Subcutaneous abdominal adipose tissue (tissue), 5 donors: ENCODE measurements around the gene SRSF10.
A peak's percentile ranks its signal among the peaks of the same experiment; 100 is the strongest.
"Not testable (repeated sequence)": the region's sequence is repeated elsewhere in the genome, so short reads cannot be mapped to it uniquely, and the experiment has no call there.

ENCODE experiments used
- H3K27ac ChIP-seq: one replicate; pipeline ENCODE4 v1.7.0; 2013; ENCODE audit warnings: low read depth, mild to moderate bottlenecking, inconsistent platforms, low read length, moderate library complexity
- H3K27me3 ChIP-seq, 5 donors: one replicate each; pipeline ENCODE4 v1.7.0; 2013; ENCODE audit warnings: low read length in 5 of 5, inconsistent platforms in 1 of 5; ENCODE audit not compliant: control insufficient read depth in 5 of 5, insufficient read depth in 4 of 5
- H3K36me3 ChIP-seq, 5 donors: one replicate each; pipeline ENCODE4 v1.7.0; 2013; ENCODE audit warnings: low read length in 5 of 5; ENCODE audit not compliant: control insufficient read depth in 5 of 5, insufficient read depth in 5 of 5
- H3K4me1 ChIP-seq, 5 donors: one replicate each; pipeline ENCODE4 v1.7.0; 2013; ENCODE audit warnings: low read length in 5 of 5, mild to moderate bottlenecking in 3 of 5, moderate library complexity in 1 of 5; ENCODE audit not compliant: control insufficient read depth in 5 of 5, insufficient read depth in 5 of 5
- H3K4me3 ChIP-seq, 5 donors: one replicate each; pipeline ENCODE4 v1.7.0; 2013; ENCODE audit warnings: low read length in 5 of 5, low read depth in 1 of 5
- H3K9ac ChIP-seq, 5 donors: one replicate each; pipeline ENCODE4 v1.7.0; 2013; ENCODE audit warnings: low read length in 5 of 5, mild to moderate bottlenecking in 4 of 5, moderate library complexity in 3 of 5
- H3K9me3 ChIP-seq, 5 donors: one replicate each; pipeline ENCODE4 v1.7.0; 2013; ENCODE audit warnings: low read length in 5 of 5; ENCODE audit not compliant: control insufficient read depth in 5 of 5
- donor health status: healthy.
- donor health status: healthy.
- donor health status: healthy.
- donor health status: healthy.
- donor health status: healthy.

The SRSF10 gene

GRCh38 chr1:23959461-23960290 is 20.5 kb downstream of the SRSF10 start, which contains the start of gene PNRC2:
Gene PNRC2, plus strand, starts transcription at chr1:23959828. Its CDS starts 1,630 bp downstream, at chr1:23961458.
- peaks cover 0 to 21% (median 11%) of the 10 kb centered on the region in 5 donors for H3K36me3 ChIP-seq
- peaks cover 1 to 38% (median 33%) of the 10 kb centered on the region in 5 donors for H3K4me1 ChIP-seq
- peak within 1 kb of the TSS; percentile 99 for H3K27ac ChIP-seq
- no peaks in the 10 kb centered on the region for H3K27me3 ChIP-seq
- H3K9ac ChIP-seq, result peak within 1 kb of the TSS; percentile 93 to 98 (median 96)
- no peaks in the 10 kb centered on the region for H3K9me3 ChIP-seq
- H3K4me3 ChIP-seq, result peak within 1 kb of the TSS; percentile 82 to 97 (median 93)

GRCh38 chr1:23958810-23959460 is 21.2 kb downstream of the SRSF10 start:
- peaks cover 0 to 18% (median 7%) of the 10 kb centered on the region in 5 donors for H3K36me3 ChIP-seq
- H3K27me3 ChIP-seq, result no peaks in the 10 kb centered on the region
- peaks cover 1 to 36% (median 29%) of the 10 kb centered on the region in 5 donors for H3K4me1 ChIP-seq
- no peaks in the 10 kb centered on the region for H3K9me3 ChIP-seq
- peak overlapping the region; percentile 91 to 98 (median 96) for H3K9ac ChIP-seq
- H3K27ac ChIP-seq, result peak overlapping the region; percentile 99
- H3K4me3 ChIP-seq, result peak overlapping the region; percentile 82 to 97 (median 85)

- Histone ChIP-seq H3K4me3 (peak overlapping the region; percentile 82 to 97 (median 85)), H3K27ac (peak overlapping the region; percentile 99), H3K36me3 (peaks cover 0 to 10% (median 3%) of the 10 kb centered on the region in 5 donors), H3K4me1 (peaks cover 1 to 36% (median 25%) of the 10 kb centered on the region in 5 donors), H3K9ac (peak overlapping the region; percentile 76 to 98 (median 93))
- H3K27me3 ChIP-seq, H3K9me3 ChIP-seq: not testable (repeated sequence)
Measured at GRCh38 chr1:23958040-23958809, 21.9 kb downstream of the SRSF10 start.

GRCh38 chr1:23957096-23957495 is 23.0 kb downstream of the SRSF10 start:
- peaks cover 0 to 7% (median 0%) of the 10 kb centered on the region in 5 donors for H3K36me3 ChIP-seq
- peaks cover 1 to 36% (median 25%) of the 10 kb centered on the region in 5 donors for H3K4me1 ChIP-seq
- no peak overlapping the region for H3K9ac ChIP-seq
- no peaks in the 10 kb centered on the region for H3K9me3 ChIP-seq
- H3K4me3 ChIP-seq, result no peak overlapping the region
- H3K27me3 ChIP-seq, result no peaks in the 10 kb centered on the region
- H3K27ac ChIP-seq, result no peak overlapping the region

- Histone ChIP-seq H3K4me3 (no peak overlapping the region), H3K9ac (no peak overlapping the region), H3K27me3 (no peaks in the 10 kb centered on the region), H3K9me3 (no peaks in the 10 kb centered on the region), H3K27ac (no peak overlapping the region), H3K36me3 (no peaks in the 10 kb centered on the region), H3K4me1 (peaks cover 1 to 16% (median 9%) of the 10 kb centered on the region in 5 donors)
Measured at GRCh38 chr1:23953020-23953419, 27.1 kb downstream of the SRSF10 start.

- H3K4me1 ChIP-seq, result peaks cover 0 to 2% (median 0%) of the 10 kb centered on the region in 5 donors
- H3K27ac ChIP-seq, result no peak overlapping the region
- H3K4me3 ChIP-seq, result no peak overlapping the region
- H3K27me3 ChIP-seq, result peaks cover 0 to 3% (median 0%) of the 10 kb centered on the region in 5 donors
- H3K36me3 ChIP-seq, result no peaks in the 10 kb centered on the region
- H3K9me3 ChIP-seq, result peaks cover 0 to 9% (median 6%) of the 10 kb centered on the region in 5 donors
- no peak overlapping the region for H3K9ac ChIP-seq
Measured at GRCh38 chr1:23947366-23947765, 32.8 kb downstream of the SRSF10 start.

- Histone ChIP-seq H3K36me3 (no peaks in the 10 kb centered on the region), H3K27me3 (no peaks in the 10 kb centered on the region)
Measured at GRCh38 chr1:23936481-23937176, 43.5 kb downstream of the SRSF10 start.

GRCh38 chr1:23931491-23931880 is 48.6 kb downstream of the SRSF10 start:
- Histone ChIP-seq H3K9ac (no peak overlapping the region), H3K9me3 (no peaks in the 10 kb centered on the region), H3K27ac (no peak overlapping the region)

More at GRCh38 chr1:23936481-23937176, 43.5 kb downstream of the SRSF10 start:
- no peaks in the 10 kb centered on the region for H3K4me1 ChIP-seq
- no peak overlapping the region for H3K9ac ChIP-seq
- H3K4me3 ChIP-seq, result no peak overlapping the region
- no peaks in the 10 kb centered on the region for H3K9me3 ChIP-seq
- no peak overlapping the region for H3K27ac ChIP-seq

GRCh38 chr1:23930861-23931490 is 49.2 kb downstream of the SRSF10 start:
- Histone ChIP-seq H3K27me3 (no peaks in the 10 kb centered on the region), H3K9ac (no peak overlapping the region), H3K9me3 (no peaks in the 10 kb centered on the region), H3K27ac (no peak overlapping the region), H3K36me3 (no peaks in the 10 kb centered on the region), H3K4me3 (no peak overlapping the region), H3K4me1 (no peaks in the 10 kb centered on the region)

More at GRCh38 chr1:23931491-23931880, 48.6 kb downstream of the SRSF10 start:
- Histone ChIP-seq H3K4me3 (no peak overlapping the region), H3K27me3 (no peaks in the 10 kb centered on the region), H3K36me3 (no peaks in the 10 kb centered on the region), H3K4me1 (no peaks in the 10 kb centered on the region)
